ENCODE results near the gene OR3A1.
"Not testable (repeated sequence)": the region's sequence is repeated elsewhere in the genome, so short reads cannot be mapped to it uniquely, and the experiment has no call there.

DNA sequence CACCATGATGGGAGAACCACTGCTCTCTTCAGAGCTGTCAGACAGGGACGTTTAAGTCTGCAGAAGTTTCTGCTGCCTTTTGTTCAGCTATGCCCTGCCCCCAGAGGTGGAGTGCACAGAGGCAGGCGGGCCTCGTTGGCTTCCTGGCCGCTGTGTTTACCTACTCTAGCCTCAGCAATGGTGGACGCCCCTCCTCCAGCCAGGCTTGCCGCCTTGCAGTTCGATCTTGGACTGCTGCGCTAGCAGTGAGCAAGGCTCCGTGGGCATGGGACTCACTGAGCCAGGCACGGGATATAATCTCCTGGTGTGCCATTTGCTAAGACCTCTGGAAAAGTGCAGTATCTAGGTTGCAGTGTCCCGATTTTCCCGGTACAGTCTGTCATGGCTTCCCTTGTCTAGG is 44.6 kb upstream of the OR3A1 start:
- not testable (repeated sequence) for TF ChIP-seq POLR2A (IDR thresholded peaks at IDR 0.05)
- TF ChIP-seq, protein P1, sequence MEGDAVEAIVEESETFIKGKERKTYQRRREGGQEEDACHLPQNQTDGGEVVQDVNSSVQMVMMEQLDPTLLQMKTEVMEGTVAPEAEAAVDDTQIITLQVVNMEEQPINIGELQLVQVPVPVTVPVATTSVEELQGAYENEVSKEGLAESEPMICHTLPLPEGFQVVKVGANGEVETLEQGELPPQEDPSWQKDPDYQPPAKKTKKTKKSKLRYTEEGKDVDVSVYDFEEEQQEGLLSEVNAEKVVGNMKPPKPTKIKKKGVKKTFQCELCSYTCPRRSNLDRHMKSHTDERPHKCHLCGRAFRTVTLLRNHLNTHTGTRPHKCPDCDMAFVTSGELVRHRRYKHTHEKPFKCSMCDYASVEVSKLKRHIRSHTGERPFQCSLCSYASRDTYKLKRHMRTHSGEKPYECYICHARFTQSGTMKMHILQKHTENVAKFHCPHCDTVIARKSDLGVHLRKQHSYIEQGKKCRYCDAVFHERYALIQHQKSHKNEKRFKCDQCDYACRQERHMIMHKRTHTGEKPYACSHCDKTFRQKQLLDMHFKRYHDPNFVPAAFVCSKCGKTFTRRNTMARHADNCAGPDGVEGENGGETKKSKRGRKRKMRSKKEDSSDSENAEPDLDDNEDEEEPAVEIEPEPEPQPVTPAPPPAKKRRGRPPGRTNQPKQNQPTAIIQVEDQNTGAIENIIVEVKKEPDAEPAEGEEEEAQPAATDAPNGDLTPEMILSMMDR (IDR thresholded peaks at IDR 0.05) = not testable (repeated sequence)
